Measurements from ENCODE around the gene SYT1. TPM values are rescaled to one million over a fixed set of nuclear protein-coding genes. Genes with fewer than 3 reads are reported as not detected.

SYT1 gene
- total and polyA plus RNA-seq, 12 donors = 0.03 to 0.36 (median 0.15) TPM; not detected in 5

GRCh38 chr12:79125358-79125757 lies 260.8 kb downstream of the SYT1 start:
- H3K9me3 ChIP-seq = no peaks in the 10 kb centered on the region
- H3K4me3 ChIP-seq = no peak overlapping the region
- TF ChIP-seq, protein P1, sequence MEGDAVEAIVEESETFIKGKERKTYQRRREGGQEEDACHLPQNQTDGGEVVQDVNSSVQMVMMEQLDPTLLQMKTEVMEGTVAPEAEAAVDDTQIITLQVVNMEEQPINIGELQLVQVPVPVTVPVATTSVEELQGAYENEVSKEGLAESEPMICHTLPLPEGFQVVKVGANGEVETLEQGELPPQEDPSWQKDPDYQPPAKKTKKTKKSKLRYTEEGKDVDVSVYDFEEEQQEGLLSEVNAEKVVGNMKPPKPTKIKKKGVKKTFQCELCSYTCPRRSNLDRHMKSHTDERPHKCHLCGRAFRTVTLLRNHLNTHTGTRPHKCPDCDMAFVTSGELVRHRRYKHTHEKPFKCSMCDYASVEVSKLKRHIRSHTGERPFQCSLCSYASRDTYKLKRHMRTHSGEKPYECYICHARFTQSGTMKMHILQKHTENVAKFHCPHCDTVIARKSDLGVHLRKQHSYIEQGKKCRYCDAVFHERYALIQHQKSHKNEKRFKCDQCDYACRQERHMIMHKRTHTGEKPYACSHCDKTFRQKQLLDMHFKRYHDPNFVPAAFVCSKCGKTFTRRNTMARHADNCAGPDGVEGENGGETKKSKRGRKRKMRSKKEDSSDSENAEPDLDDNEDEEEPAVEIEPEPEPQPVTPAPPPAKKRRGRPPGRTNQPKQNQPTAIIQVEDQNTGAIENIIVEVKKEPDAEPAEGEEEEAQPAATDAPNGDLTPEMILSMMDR (IDR thresholded peaks at IDR 0.05) = no peak
- no peaks in the 10 kb centered on the region for H3K4me1 ChIP-seq
- H3K27ac ChIP-seq = no peak overlapping the region
- H3K36me3 ChIP-seq = no peaks in the 10 kb centered on the region
- ATAC-seq (no peak), DNase-seq (no peak)
- intact Hi-C loops (cut with DNase I) = no loop called here
- H3K27me3 ChIP-seq = peaks cover 0 to 2% (median 0%) of the 10 kb centered on the region in 7 donors
- 62 to 79% methylated on average over 2 of the region's 2 CpGs for WGBS, 2 donors

DNA sequence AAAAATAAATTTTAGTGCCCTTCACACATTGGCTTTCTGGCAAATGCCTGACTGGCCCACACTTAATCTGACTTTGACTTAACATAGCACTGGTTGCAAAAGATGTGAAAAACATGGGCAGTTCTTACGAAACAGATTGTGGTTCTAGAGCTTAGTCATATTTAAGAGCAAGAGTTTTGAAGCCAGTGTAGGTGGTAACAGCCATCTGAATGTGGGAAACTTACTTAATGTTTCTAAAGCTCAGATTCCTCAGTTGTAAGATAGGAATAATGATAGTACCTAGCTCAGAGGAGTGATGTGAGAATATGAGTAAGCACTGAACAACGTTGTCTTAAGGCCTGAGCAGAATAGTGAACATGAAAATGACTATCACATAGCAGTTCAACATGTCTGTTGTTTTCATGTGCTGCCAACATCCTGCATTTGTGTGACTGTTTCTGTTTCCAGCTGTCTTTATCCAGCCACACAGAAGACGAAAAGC lies 262.7 kb downstream of the SYT1 start:
- no peaks in the 10 kb centered on the region for H3K27me3 ChIP-seq
- H3K36me3 ChIP-seq = no peaks in the 10 kb centered on the region
- intact Hi-C loops (cut with DNase I) = no loop called here
- DNase-seq = no peak
- no peaks in the 10 kb centered on the region for H3K9me3 ChIP-seq
- no peak overlapping the region for H3K4me3 ChIP-seq
- no peaks in the 10 kb centered on the region for H3K4me1 ChIP-seq
- no peak for ATAC-seq
- no peak overlapping the region for H3K27ac ChIP-seq
- WGBS, 2 donors = 50 to 51% methylated on average over 3 of the region's 3 CpGs
- TF ChIP-seq, protein P1 (IDR thresholded peaks at IDR 0.05) = no peak

GRCh38 chr12:79128956-79129355 lies 264.4 kb downstream of the SYT1 start:
- no peak overlapping the region for H3K27ac ChIP-seq
- H3K4me1 ChIP-seq = no peaks in the 10 kb centered on the region
- DNase-seq = no peak
- 85 to 94% methylated on average over 1 of the region's 1 CpG for WGBS, 2 donors
- H3K27me3 ChIP-seq = no peaks in the 10 kb centered on the region
- no peaks in the 10 kb centered on the region for H3K36me3 ChIP-seq
- TF ChIP-seq, protein P1 (IDR thresholded peaks at IDR 0.05) = no peak
- H3K9me3 ChIP-seq = no peaks in the 10 kb centered on the region
- no peak for ATAC-seq
- intact Hi-C loops (cut with DNase I) = no loop called here
- H3K4me3 ChIP-seq = no peak overlapping the region

- no peaks in the 10 kb centered on the region for H3K36me3 ChIP-seq
- intact Hi-C loops (cut with DNase I) = no loop called here
- DNase-seq = no peak
- no peaks in the 10 kb centered on the region for H3K4me1 ChIP-seq
- H3K4me3 ChIP-seq = no peak overlapping the region
- H3K9me3 ChIP-seq = no peaks in the 10 kb centered on the region
- no peaks in the 10 kb centered on the region for H3K27me3 ChIP-seq
- TF ChIP-seq, protein P1 (IDR thresholded peaks at IDR 0.05) = no peak
- 89 to 91% methylated on average over 6 of the region's 6 CpGs for WGBS, 2 donors
- no peak overlapping the region for H3K27ac ChIP-seq
- ATAC-seq = no peak
These were observed 274.3 kb downstream of the SYT1 start for GRCh38 chr12:79138872-79139271.

All from heart right ventricle (tissue), 16 donors.